Activated naive CD8-positive, alpha-beta T cell treated with anti-CD3 and anti-CD28 coated beads, Interleukin-2, amount 50 U/mL, for 16 hours (primary cell): ENCODE data around the gene MUC15.
"Not testable (repeated sequence)": the region's sequence is repeated elsewhere in the genome, so short reads cannot be mapped to it uniquely, and the experiment has no call there.

ENCODE experiments used
- DNase-seq: peaks from one replicate; pipeline ENCODE4 v3.0.0-alpha.2; 2020; ENCODE audit warnings: low read depth, low spot score

MUC15 gene, protein sequence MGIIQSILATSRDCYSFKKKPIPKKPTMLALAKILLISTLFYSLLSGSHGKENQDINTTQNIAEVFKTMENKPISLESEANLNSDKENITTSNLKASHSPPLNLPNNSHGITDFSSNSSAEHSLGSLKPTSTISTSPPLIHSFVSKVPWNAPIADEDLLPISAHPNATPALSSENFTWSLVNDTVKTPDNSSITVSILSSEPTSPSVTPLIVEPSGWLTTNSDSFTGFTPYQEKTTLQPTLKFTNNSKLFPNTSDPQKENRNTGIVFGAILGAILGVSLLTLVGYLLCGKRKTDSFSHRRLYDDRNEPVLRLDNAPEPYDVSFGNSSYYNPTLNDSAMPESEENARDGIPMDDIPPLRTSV

GRCh38 chr11:26571861-26572654, at the start of gene MUC15:
TSS of gene MUC15 (minus strand) at chr11:26572263. CDS start at chr11:26567094, 5,169 bp downstream.
- DNase-seq = no peak

GRCh38 chr11:26621132-26621531, 49.1 kb upstream of the MUC15 start:
- no peak for DNase-seq

DNA sequence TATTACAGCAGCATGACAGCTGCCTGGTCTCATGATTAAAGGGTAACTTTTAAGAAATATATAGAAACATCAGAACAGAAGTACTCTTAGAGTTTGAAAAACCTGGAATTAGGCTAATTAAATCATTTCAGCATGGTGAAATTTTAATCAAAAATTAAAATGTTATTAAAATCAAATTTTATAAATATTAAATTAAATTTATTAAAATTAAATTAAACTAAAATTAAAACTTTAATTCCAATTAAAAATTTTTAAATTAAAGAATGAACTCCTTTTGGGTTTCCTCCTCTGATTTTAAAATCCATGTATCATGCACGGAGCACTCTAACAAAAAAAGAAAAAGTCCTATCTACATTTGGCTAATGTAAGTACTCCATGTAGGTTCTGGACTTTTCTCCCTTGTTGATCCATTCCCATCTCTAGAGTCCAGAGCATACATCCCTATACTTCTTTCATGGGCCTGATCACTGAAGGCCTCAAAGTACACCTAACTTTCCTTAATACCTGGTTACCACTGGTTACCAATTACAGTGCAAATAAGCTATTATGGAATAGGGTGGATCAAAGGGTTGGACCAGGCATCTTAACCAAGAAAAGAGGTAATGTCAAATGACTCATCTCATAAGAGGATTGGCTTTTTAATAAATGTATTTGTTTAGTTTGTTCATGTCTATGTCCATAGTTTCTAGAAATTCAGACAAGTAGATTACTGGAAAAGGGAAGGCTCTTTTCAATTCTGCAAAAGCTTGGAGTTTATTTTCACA, 48.4 kb upstream of the MUC15 start:
- DNase-seq = no peak

GRCh38 chr11:26618441-26618840, 46.4 kb upstream of the MUC15 start:
- no peak for DNase-seq

- no peak for DNase-seq
Measured at GRCh38 chr11:26613759-26614158, 41.7 kb upstream of the MUC15 start.

GRCh38 chr11:26608507-26609146, 36.6 kb upstream of the MUC15 start:
- DNase-seq = no peak

GRCh38 chr11:26607725-26608506, 35.9 kb upstream of the MUC15 start:
- DNase-seq = no peak

DNA sequence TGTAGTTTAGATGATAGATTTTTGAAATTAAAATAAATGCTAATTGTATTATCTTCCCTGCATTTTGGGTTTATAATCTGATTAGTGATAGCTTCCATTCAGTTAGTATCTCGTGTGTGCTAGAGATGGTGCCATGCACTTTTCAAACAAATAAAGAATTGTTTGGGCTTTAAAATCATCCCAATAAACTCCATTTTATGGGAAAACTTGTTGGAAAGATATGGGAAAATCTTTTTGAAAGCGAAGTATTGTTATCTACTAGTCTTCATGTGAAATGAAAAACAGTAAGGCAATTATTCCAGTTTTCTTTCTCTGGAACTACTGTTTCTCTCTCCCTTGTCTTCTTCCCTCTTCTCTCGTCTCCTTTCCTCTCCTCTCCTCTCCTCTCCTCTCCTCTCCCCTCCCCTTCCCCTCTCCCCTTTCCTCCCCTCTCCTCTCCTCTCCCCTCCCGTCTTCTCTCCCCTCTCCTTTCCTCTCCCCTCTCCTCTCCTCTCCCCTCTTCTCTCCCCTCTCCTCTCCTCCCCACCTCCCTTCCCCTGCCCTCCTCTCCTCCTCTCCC, 27.9 kb upstream of the MUC15 start:
- no peak for DNase-seq

DNA sequence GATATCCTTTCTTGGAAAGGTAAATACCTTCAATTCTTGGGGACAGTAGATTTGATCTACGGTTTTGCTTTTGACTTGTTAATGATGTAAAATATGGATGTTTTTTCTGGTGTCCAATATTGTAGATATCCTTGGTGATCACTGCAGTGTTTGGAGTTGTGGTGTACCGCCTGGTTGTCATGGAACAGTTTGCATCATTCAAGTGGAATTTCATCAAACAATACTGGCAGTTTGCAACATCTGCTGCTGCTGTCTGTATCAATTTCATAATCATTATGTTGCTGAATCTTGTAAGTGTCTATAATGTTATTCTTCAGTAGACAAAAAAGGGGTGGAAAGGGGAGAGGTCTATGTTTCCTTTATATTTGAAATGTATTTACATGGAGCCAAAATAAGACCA, 27.4 kb upstream of the MUC15 start:
- DNase-seq = no peak

DNA sequence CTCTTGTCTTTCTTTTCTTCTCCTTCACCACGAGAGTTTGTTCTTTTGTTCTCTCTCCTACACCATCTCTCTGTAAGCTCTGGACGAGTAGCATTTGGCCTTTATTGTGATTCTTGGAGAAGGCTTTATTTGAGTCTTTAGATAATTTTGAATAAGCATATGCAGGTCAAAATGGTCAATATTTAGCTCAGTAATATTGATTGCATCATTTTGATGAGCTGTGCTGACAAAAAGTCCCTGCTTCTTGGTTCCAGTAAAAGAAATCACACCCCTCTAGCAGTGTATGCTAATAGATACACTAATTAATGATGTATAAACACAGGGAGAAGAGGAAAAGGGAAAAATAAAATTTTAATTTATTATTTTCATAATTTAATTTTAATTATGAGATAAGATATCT, 25.8 kb upstream of the MUC15 start:
- DNase-seq = no peak

DNA sequence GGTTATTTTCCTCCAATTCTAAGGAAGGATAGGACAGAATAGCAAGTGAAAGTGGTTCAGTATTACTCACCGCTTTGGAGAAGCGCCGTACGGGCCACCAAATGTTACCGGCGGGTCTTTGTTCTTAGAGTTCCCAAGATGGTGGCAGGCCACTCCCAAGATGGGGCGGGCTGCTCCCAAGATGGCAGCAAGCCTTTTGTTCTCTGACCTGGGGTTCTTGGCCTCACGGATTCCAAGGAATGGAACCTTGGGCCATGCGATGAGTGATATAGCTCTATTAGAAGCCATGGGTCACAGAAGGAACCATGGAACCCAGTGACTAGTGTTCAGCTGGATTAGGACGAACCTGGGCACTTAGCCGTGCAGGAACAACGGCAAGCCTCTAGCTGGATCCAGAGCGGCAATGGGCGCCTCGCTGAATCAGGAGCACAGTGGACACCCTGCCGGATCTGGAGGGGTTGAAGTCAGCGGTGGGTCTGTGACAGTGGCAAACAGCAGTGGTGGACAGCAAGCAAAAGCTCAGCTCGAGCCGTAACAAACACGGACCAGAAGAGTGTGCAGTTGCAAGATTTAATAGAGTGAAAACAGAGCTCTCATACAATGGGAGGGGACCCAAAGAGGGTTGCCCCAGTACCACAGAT, 25.1 kb upstream of the MUC15 start:
- not testable (repeated sequence) for DNase-seq

DNA sequence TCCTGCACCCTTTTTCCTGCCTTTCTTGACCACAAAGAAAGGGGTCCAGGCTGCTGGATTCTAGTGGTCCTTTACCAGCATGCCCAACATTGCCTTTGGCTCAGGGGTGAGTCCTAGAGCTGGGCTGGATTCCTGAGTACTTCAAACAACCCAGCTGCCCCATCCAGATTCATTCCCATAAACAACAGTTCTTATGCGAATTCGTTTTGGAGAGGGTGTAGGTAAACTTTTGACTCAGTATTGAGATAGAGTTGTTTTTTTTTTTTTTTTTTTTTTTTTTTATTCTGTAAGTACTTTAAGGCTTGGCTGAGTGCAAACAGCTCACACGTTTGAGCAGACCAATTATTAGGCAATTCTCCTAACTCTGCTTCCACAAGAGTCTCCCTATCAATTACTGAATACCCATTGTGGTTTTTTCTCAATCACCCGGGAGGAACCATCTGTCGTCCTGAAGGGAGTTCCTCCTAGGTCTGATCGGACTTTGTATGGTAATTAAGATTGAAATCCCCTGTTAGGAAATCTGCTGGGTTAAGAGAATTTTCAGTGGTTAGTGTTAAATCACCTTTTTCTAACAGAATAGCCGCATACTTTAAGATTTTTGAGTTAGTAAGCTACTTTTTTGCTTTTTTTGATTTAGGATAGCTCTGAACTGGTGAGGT, 23.3 kb upstream of the MUC15 start:
- DNase-seq = not testable (repeated sequence)

DNA sequence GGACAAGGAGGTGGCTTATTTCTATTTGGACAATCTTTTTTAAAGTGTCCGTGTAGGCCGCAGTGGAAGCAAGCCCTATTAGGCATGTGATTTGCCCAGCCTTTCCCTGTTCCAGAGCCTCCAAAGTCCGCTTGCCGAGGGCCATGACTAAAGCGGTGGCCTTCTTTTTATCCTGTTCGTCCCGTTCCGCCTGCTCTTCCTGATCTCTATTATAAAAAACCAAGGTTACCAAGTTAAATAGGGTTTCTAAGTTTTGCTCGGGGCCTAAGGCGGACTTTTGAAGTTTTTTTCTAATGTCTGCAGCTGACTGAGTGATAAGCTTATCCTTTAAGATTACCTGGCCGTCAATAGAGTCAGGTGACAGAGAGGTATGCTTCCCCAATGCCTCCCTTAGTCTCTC, 21.6 kb upstream of the MUC15 start:
- no peak for DNase-seq

- no peak for DNase-seq
Measured at GRCh38 chr11:26587073-26587472, 15.0 kb upstream of the MUC15 start.

DNA sequence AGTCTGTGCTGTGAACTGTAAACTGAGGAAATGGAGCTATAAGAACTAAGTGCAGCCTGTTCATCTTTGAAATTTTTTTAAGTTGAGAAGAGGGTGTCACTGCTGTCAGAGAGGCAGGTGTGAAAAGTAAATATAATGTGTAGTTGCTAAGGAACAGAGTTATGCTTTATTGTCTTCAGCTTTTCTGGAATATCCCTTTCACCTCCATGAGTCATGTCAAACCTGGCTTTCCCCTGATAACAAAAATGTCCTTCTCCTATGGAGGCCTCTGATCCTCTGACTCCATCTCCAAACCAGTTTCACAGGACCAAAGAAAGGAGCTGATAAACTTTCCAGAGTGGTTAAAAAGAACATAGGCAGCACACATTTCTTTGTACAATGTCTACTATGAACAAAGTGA, 12.8 kb upstream of the MUC15 start:
- no peak for DNase-seq

- no peak for DNase-seq
Measured at GRCh38 chr11:26583550-26583949, 11.5 kb upstream of the MUC15 start.

- DNase-seq = no peak
Measured at GRCh38 chr11:26580929-26581328, 8.9 kb upstream of the MUC15 start.

DNA sequence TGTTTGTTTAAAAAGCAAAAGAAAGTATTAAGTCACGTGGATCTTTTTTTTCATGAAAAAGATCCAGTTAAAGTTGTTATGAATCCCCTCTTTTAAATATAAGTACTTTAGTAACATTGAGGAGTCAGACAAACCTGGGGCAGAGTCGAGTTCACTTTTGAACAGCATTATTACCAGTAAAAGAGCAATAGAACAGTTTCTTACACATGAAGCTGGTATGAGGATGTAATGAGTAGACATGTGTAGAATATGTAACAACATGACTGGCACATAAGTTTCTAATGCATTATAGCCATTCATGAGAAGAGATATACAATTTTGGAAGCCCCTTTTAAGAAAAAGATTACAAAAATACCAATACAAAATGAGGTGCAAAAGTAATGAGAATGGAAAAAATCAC, 7.6 kb upstream of the MUC15 start:
- DNase-seq = no peak

DNA sequence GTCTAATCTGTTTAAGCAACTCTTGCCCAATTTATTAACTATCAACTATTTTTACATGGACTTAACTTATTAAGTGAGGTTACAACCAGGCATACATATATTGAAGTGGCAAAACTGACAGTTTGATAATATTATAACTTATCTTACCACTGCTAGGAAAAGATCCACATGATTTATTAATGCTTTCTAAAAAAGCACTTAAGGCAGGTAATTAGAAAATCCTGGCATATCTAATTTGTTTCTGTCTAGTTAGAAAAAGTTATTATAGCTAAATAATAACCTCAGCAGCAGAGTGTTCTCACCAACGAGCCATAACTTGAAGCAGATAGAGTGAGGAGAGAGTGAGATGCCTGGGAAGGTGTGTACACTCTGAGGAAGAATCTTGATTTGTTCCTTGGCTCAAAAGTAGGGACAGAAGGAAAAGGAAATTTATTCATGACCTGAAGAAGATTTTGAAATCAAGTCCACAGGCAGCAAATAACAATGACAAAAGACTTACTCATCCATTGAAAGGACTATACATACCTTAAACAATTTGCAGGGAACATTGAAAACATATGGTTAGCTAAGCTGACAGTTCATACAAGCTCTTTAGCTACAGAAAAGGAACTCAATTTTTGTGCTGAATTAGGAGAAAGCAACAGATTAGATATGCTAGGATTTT, 7.1 kb upstream of the MUC15 start:
- DNase-seq = no peak
